ENCODE results near the gene CRYBB3. TPM values are rescaled to one million over a fixed set of nuclear protein-coding genes. Genes with fewer than 3 reads are reported as not detected.

CRYBB3 gene
- total and polyA plus RNA-seq, 2 donors from 2014 or later = 5.3 TPM; not detected in 1

DNA sequence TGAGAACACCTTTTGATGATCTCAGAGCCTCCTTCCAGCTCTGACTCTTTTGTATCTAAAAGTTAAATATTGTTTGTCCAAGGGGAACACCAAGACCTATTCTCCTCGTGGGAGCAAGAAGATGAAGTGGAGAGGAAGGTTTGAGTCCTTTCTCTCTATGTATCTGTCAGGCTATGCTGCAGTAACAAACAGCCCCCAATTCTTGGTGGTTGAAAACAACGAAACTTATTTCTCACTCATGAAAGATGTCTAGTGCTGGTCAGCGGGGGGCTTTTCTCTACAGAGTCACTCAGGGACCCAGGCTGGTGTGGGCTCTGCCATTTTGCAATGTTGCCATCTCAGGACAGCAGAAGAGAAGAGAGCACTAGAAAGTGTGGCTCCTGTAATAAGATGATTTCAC, 13.6 kb downstream of the CRYBB3 start:
- no peak overlapping the region for H3K9ac ChIP-seq (ENCODE audit: low read length in 3 of 3)
- DNase-seq (no peak), FAIRE-seq (no peak)
- no peaks in the 10 kb centered on the region for H3K27me3 ChIP-seq (ENCODE audit: control insufficient read depth, insufficient read depth, low read length)
- intact Hi-C loops (cut with DNase I) = no loop called here
- H3K9me3 ChIP-seq (ENCODE audit: control insufficient read depth in 2 of 3, insufficient read depth in 1 of 3, low read length in 3 of 3) = no peaks in the 10 kb centered on the region
- H3K4me3 ChIP-seq (ENCODE audit: low read length in 3 of 3) = no peak overlapping the region
- TF ChIP-seq, protein P1, sequence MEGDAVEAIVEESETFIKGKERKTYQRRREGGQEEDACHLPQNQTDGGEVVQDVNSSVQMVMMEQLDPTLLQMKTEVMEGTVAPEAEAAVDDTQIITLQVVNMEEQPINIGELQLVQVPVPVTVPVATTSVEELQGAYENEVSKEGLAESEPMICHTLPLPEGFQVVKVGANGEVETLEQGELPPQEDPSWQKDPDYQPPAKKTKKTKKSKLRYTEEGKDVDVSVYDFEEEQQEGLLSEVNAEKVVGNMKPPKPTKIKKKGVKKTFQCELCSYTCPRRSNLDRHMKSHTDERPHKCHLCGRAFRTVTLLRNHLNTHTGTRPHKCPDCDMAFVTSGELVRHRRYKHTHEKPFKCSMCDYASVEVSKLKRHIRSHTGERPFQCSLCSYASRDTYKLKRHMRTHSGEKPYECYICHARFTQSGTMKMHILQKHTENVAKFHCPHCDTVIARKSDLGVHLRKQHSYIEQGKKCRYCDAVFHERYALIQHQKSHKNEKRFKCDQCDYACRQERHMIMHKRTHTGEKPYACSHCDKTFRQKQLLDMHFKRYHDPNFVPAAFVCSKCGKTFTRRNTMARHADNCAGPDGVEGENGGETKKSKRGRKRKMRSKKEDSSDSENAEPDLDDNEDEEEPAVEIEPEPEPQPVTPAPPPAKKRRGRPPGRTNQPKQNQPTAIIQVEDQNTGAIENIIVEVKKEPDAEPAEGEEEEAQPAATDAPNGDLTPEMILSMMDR (IDR thresholded peaks at IDR 0.05; ENCODE audit: borderline replicate concordance, extremely low read depth, insufficient read depth) = no peak
- H3K36me3 ChIP-seq (ENCODE audit: control insufficient read depth in 2 of 3, insufficient read depth in 3 of 3, low read length in 3 of 3) = no peaks in the 10 kb centered on the region
- H3K4me1 ChIP-seq (ENCODE audit: control insufficient read depth in 2 of 3, insufficient read depth in 2 of 3, low read depth in 1 of 3, low read length in 3 of 3) = no peaks in the 10 kb centered on the region
- no peak overlapping the region for H3K27ac ChIP-seq (ENCODE audit: low read depth in 2 of 2, low read length in 2 of 2)

DNA sequence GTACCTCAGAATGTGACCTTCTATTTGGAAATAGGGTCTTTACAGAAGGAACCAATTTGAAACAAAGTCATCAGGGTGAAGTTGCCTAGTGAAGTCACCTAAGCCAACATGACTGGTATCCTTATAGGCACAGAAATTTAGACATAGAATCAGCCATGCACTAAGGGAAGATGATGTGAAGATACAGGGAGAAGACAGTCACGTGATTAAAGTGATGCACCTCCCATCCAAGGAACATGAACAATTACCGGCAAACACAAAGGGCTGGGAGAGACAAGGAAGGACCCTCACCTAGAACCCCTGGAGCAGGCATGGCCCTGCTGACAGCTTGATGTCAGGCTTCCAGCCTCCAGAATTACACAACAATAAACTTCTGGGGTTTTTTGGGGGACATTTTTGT, 16.6 kb downstream of the CRYBB3 start:
- Histone ChIP-seq H3K9me3 (ENCODE audit: control insufficient read depth in 2 of 3, insufficient read depth in 1 of 3, low read length in 3 of 3) (no peaks in the 10 kb centered on the region), H3K4me3 (ENCODE audit: low read length in 3 of 3) (no peak overlapping the region), H3K27me3 (ENCODE audit: control insufficient read depth, insufficient read depth, low read length) (no peaks in the 10 kb centered on the region), H3K4me1 (ENCODE audit: control insufficient read depth in 2 of 3, insufficient read depth in 2 of 3, low read depth in 1 of 3, low read length in 3 of 3) (no peaks in the 10 kb centered on the region), H3K9ac (ENCODE audit: low read length in 3 of 3) (no peak overlapping the region), H3K27ac (ENCODE audit: low read depth in 2 of 2, low read length in 2 of 2) (no peak overlapping the region), H3K36me3 (ENCODE audit: control insufficient read depth in 2 of 3, insufficient read depth in 3 of 3, low read length in 3 of 3) (no peaks in the 10 kb centered on the region)
- intact Hi-C loops (cut with DNase I) = no loop called here
- FAIRE-seq = no peak
- no peak for DNase-seq
- TF ChIP-seq, protein P1 (IDR thresholded peaks at IDR 0.05; ENCODE audit: borderline replicate concordance, extremely low read depth, insufficient read depth) = no peak

DNA sequence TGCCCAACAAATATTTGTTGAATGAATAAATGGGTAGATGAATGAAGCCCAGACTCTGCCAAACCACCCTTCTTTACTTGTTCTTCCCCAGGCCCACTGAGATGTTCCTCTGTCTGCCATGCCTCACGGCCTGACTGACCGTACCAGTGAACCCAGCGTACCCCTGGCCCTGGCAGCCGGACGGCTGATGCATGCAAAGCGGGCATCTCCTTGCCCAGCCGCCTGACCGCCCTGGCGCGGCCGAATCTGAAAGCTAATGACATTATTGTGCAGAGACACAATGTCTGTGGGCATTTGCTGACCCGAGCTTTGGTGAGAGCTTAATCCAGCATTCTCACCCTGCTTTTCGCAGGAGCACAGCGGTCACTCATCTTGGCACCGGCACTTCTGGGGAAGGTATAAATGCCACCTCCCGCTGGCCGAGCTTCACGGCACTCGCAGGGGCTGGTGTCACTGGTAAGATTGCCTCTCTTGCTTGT, 19.6 kb downstream of the CRYBB3 start, which contains the start of gene CRYBB2:
CRYBB2 (plus strand) TSS at position 429 of the 479 bp plus-strand sequence. CDS start 1,791 bp downstream, outside the sequence.
- TF ChIP-seq, protein P1 (IDR thresholded peaks at IDR 0.05; ENCODE audit: borderline replicate concordance, extremely low read depth, insufficient read depth) = no peak
- Histone ChIP-seq H3K9ac (ENCODE audit: low read length in 3 of 3) (no peak within 1 kb of the TSS), H3K36me3 (ENCODE audit: control insufficient read depth in 2 of 3, insufficient read depth in 3 of 3, low read length in 3 of 3) (no peaks in the 10 kb centered on the region), H3K9me3 (ENCODE audit: control insufficient read depth in 2 of 3, insufficient read depth in 1 of 3, low read length in 3 of 3) (no peaks in the 10 kb centered on the region), H3K27me3 (ENCODE audit: control insufficient read depth, insufficient read depth, low read length) (no peaks in the 10 kb centered on the region), H3K4me3 (ENCODE audit: low read length in 3 of 3) (no peak within 1 kb of the TSS), H3K27ac (ENCODE audit: low read depth in 2 of 2, low read length in 2 of 2) (no peak within 1 kb of the TSS), H3K4me1 (ENCODE audit: control insufficient read depth in 2 of 3, insufficient read depth in 2 of 3, low read depth in 1 of 3, low read length in 3 of 3) (no peaks in the 10 kb centered on the region)
- FAIRE-seq = no peak
- intact Hi-C loops (cut with DNase I) = no loop called here
- no peak for DNase-seq

DNA sequence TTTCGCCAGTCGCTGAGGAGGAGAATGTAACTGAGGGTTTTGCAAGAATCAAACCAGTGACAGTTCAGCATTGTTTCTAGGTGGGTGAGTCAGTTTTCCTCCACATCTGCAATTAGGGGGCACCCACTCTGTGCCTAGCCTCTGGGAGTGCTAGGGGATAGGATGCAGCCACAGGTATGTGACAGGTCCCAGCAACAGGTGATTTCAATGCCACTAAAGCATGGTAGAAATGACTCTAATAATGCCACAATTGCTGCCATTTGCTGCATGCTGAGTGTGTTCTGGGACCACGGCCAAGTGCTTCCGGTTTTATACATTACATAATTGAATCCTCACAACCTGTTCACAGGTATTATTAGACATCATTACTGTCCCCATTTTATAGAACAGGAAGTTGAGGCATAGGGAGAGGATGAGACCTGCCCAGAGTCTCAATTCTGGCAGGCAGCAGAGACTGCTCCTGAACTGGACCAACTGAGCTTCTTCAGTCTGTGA, 20.3 kb downstream of the CRYBB3 start:
- TF ChIP-seq, protein P1 (IDR thresholded peaks at IDR 0.05; ENCODE audit: borderline replicate concordance, extremely low read depth, insufficient read depth) = no peak
- no peaks in the 10 kb centered on the region for H3K4me1 ChIP-seq (ENCODE audit: control insufficient read depth in 2 of 3, insufficient read depth in 2 of 3, low read depth in 1 of 3, low read length in 3 of 3)
- no peak overlapping the region for H3K27ac ChIP-seq (ENCODE audit: low read depth in 2 of 2, low read length in 2 of 2)
- DNase-seq (no peak), FAIRE-seq (no peak)
- H3K4me3 ChIP-seq (ENCODE audit: low read length in 3 of 3) = no peak overlapping the region
- H3K27me3 ChIP-seq (ENCODE audit: control insufficient read depth, insufficient read depth, low read length) = no peaks in the 10 kb centered on the region
- no peak overlapping the region for H3K9ac ChIP-seq (ENCODE audit: low read length in 3 of 3)
- H3K9me3 ChIP-seq (ENCODE audit: control insufficient read depth in 2 of 3, insufficient read depth in 1 of 3, low read length in 3 of 3) = no peaks in the 10 kb centered on the region
- no peaks in the 10 kb centered on the region for H3K36me3 ChIP-seq (ENCODE audit: control insufficient read depth in 2 of 3, insufficient read depth in 3 of 3, low read length in 3 of 3)
- intact Hi-C loops (cut with DNase I) = no loop called here

All from kidney (tissue), 14 donors.